ENCODE measurements around the gene KIDINS220. TPM values are rescaled to one million over a fixed set of nuclear protein-coding genes. Genes with fewer than 3 reads are reported as not detected.

The KIDINS220 gene
- total and polyA plus RNA-seq, 2 of the 13 experiments (the other 11 are each of a cell fraction or from before 2014, with no cell fraction given), result 25.2 to 32.3 TPM

DNA sequence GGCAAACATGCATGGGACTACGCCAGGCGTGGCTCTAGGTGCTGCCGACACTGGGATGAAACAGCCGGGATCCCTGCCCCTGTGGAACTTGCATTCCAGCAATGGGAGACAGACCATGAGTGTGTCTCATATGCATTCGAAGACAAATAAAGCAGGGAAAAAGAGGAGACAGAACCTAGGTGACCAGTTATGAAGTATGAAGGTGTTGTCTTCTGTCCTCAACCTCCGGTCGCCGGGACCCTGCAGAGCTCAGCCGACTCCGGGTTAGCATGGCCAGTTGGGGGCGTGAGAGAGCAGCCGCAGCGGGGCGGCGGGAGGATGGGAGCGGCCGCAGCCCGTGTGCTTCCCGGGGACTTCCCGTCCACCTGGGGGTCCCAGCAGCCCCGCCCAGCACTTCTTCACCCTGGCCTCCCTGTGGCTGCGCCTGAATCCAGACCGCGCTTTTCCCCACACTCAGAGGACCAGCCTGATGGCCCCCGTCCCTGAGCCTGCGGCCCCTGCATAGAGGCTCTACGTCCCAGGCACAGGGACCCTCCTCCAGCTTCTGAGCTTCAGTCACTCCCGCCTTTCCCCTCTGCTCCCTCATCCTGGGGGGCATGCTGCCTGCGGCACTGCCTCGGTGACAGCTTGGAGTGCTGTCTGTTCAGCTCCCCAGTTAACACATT, 144.1 kb downstream of the KIDINS220 start (continued):
- peak; percentile 86; the same call in 1 of the 2 replicates for TF ChIP-seq MTF2 (CRISPR knock-in tag; IDR thresholded peaks at IDR 0.05; ENCODE audit: borderline replicate concordance)
- TF ChIP-seq ONECUT2 (CRISPR knock-in tag; IDR thresholded peaks at IDR 0.05), result no peak
- peak; percentile 65; the same call in 1 of the 2 replicates for TF ChIP-seq ZBTB7A (CRISPR knock-in tag; IDR thresholded peaks at IDR 0.05)
- peak; percentile 16; the same call in 1 of the 2 replicates for TF ChIP-seq NCOA1 (CRISPR knock-in tag; IDR thresholded peaks at IDR 0.05)
- TF ChIP-seq, protein P1, sequence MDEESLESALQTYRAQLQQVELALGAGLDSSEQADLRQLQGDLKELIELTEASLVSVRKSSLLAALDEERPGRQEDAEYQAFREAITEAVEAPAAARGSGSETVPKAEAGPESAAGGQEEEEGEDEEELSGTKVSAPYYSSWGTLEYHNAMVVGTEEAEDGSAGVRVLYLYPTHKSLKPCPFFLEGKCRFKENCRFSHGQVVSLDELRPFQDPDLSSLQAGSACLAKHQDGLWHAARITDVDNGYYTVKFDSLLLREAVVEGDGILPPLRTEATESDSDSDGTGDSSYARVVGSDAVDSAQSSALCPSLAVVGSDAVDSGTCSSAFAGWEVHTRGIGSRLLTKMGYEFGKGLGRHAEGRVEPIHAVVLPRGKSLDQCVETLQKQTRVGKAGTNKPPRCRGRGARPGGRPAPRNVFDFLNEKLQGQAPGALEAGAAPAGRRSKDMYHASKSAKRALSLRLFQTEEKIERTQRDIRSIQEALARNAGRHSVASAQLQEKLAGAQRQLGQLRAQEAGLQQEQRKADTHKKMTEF (CRISPR knock-in tag; IDR thresholded peaks at IDR 0.05), result peak; percentile 42; the same call in 1 of the 2 replicates
- TF ChIP-seq YY1 (IDR thresholded peaks at IDR 0.05; ENCODE audit: insufficient read depth, insufficient replicate concordance, low read depth, low read length), result peak; percentile 25
- peak; percentile 26; the same call in 1 of the 2 replicates for TF ChIP-seq SMYD3 (CRISPR knock-in tag; IDR thresholded peaks at IDR 0.05)
- 0 out of 2 replicates have a peak, but pooled peaks have one; percentile 15 for TF ChIP-seq ZNF619 (CRISPR knock-in tag; IDR thresholded peaks at IDR 0.05)
- TF ChIP-seq, protein P2, sequence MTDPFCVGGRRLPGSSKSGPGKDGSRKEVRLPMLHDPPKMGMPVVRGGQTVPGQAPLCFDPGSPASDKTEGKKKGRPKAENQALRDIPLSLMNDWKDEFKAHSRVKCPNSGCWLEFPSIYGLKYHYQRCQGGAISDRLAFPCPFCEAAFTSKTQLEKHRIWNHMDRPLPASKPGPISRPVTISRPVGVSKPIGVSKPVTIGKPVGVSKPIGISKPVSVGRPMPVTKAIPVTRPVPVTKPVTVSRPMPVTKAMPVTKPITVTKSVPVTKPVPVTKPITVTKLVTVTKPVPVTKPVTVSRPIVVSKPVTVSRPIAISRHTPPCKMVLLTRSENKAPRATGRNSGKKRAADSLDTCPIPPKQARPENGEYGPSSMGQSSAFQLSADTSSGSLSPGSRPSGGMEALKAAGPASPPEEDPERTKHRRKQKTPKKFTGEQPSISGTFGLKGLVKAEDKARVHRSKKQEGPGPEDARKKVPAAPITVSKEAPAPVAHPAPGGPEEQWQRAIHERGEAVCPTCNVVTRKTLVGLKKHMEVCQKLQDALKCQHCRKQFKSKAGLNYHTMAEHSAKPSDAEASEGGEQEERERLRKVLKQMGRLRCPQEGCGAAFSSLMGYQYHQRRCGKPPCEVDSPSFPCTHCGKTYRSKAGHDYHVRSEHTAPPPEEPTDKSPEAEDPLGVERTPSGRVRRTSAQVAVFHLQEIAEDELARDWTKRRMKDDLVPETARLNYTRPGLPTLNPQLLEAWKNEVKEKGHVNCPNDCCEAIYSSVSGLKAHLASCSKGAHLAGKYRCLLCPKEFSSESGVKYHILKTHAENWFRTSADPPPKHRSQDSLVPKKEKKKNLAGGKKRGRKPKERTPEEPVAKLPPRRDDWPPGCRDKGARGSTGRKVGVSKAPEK (CRISPR knock-in tag; IDR thresholded peaks at IDR 0.05; ENCODE audit: borderline replicate concordance), result 0 out of 2 replicates have a peak, but pooled peaks have one; percentile 68
- TF ChIP-seq, protein P3, sequence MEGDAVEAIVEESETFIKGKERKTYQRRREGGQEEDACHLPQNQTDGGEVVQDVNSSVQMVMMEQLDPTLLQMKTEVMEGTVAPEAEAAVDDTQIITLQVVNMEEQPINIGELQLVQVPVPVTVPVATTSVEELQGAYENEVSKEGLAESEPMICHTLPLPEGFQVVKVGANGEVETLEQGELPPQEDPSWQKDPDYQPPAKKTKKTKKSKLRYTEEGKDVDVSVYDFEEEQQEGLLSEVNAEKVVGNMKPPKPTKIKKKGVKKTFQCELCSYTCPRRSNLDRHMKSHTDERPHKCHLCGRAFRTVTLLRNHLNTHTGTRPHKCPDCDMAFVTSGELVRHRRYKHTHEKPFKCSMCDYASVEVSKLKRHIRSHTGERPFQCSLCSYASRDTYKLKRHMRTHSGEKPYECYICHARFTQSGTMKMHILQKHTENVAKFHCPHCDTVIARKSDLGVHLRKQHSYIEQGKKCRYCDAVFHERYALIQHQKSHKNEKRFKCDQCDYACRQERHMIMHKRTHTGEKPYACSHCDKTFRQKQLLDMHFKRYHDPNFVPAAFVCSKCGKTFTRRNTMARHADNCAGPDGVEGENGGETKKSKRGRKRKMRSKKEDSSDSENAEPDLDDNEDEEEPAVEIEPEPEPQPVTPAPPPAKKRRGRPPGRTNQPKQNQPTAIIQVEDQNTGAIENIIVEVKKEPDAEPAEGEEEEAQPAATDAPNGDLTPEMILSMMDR (CRISPR knock-in tag; IDR thresholded peaks at IDR 0.05), result peak; percentile 96
- no peak for TF ChIP-seq ESRRA (CRISPR knock-in tag; IDR thresholded peaks at IDR 0.05; ENCODE audit: low read depth)
- TF ChIP-seq RBM39 (IDR thresholded peaks at IDR 0.05; ENCODE audit: low read depth, low read length, poor library complexity, severe bottlenecking), result peak; percentile 36
- no peak for TF ChIP-seq TBL1XR1 (IDR thresholded peaks at IDR 0.05; ENCODE audit: borderline replicate concordance, low read length, partially characterized antibody)
- 0 out of 2 replicates have a peak, but pooled peaks have one; percentile 3 for TF ChIP-seq ZNF263 (CRISPR knock-in tag; IDR thresholded peaks at IDR 0.05)
- TF ChIP-seq TARDBP (CRISPR knock-in tag; IDR thresholded peaks at IDR 0.05), result peak; percentile 53; the same call in 1 of the 2 replicates
- TF ChIP-seq KDM2A (CRISPR knock-in tag; IDR thresholded peaks at IDR 0.05; ENCODE audit: borderline replicate concordance, low read depth), result peak; percentile 92
- TF ChIP-seq, protein P4, sequence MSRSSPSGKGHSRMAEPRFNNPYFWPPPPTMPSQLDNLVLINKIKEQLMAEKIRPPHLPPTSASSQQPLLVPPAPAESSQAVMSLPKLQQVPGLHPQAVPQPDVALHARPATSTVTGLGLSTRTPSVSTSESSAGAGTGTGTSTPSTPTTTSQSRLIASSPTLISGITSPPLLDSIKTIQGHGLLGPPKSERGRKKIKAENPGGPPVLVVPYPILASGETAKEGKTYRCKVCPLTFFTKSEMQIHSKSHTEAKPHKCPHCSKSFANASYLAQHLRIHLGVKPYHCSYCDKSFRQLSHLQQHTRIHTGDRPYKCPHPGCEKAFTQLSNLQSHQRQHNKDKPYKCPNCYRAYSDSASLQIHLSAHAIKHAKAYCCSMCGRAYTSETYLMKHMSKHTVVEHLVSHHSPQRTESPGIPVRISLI (CRISPR knock-in tag; IDR thresholded peaks at IDR 0.05; ENCODE audit: borderline replicate concordance), result no peak
- TF ChIP-seq HDAC2 (CRISPR knock-in tag; IDR thresholded peaks at IDR 0.05), result 0 out of 2 replicates have a peak, but pooled peaks have one; percentile 20
- peak; percentile 67; the same call in 1 of the 2 replicates for TF ChIP-seq GABPB1 (CRISPR knock-in tag; IDR thresholded peaks at IDR 0.05)
- TF ChIP-seq RXRA (CRISPR knock-in tag; IDR thresholded peaks at IDR 0.05), result 0 out of 2 replicates have a peak, but pooled peaks have one; percentile 16
- peak; percentile 79 for TF ChIP-seq STAG1 (CRISPR knock-in tag; IDR thresholded peaks at IDR 0.05)

Measured in HepG2 (cell line).